CD4-positive, CD25-positive, alpha-beta regulatory T cell (primary cell): ENCODE results near the gene POU2AF3. TPM values are rescaled to one million over a fixed set of nuclear protein-coding genes. Genes with fewer than 3 reads are reported as not detected.

Source experiments
- ATAC-seq, 2 donors: fragments of 150-1000 bp; cut with Tn5 transposase; one replicate each; pipeline ENCODE4 v1.10.0; 2021; ENCODE audit warnings: low read depth in 2 of 2, moderate number of reproducible peaks in 2 of 2, moderate library complexity in 1 of 2
- DNase-seq, 3 donors: peaks; one replicate each; pipeline versions ENCODE4 v3.0.0 to v3.0.0-alpha.2; 2012 to 2022; ENCODE audit warnings: mixed read lengths in 1 of 3
- H3K27ac ChIP-seq: one replicate; pipeline ENCODE4 v1.7.0; 2013; ENCODE audit warnings: mild to moderate bottlenecking, low read length; ENCODE audit not compliant: insufficient read depth, poor library complexity, severe bottlenecking
- H3K27me3 ChIP-seq: one replicate; pipeline ENCODE4 v1.7.0; 2013; ENCODE audit warnings: low read length; ENCODE audit not compliant: control insufficient read depth, insufficient read depth
- H3K36me3 ChIP-seq: one replicate; pipeline ENCODE4 v1.7.0; 2013; ENCODE audit warnings: mild to moderate bottlenecking, low read length, moderate library complexity; ENCODE audit not compliant: control insufficient read depth, insufficient read depth
- H3K4me1 ChIP-seq: 2 replicates; pipeline ENCODE4 v1.7.0; 2013; ENCODE audit warnings: mild to moderate bottlenecking, low read length; ENCODE audit not compliant: insufficient read depth, control insufficient read depth, poor library complexity, severe bottlenecking
- H3K4me3 ChIP-seq: one replicate; pipeline ENCODE4 v1.7.0; 2013; ENCODE audit warnings: low read depth, mild to moderate bottlenecking, low read length, moderate library complexity
- H3K9me3 ChIP-seq, 2 experiments: 1 replicate in 1 of 2; 2 replicates in 1 of 2; pipeline ENCODE4 v1.7.0; 2013; ENCODE audit warnings: low read length in 2 of 2, mild to moderate bottlenecking in 1 of 2, moderate library complexity in 1 of 2; ENCODE audit not compliant: control insufficient read depth in 2 of 2
- H3K27ac Mint-ChIP-seq, 3 donors: one replicate each; pipeline ENCODE4 v1.8.0; 2020 to 2022; ENCODE audit warnings: mild to moderate bottlenecking in 3 of 3, mixed read lengths in 3 of 3, moderate library complexity in 2 of 3
- H3K27me3 Mint-ChIP-seq: one replicate; pipeline ENCODE4 v1.8.0; 2022; ENCODE audit warnings: mild to moderate bottlenecking, mixed read lengths
- H3K36me3 Mint-ChIP-seq: one replicate; pipeline ENCODE4 v1.8.0; 2020; ENCODE audit warnings: mixed read lengths
- H3K4me1 Mint-ChIP-seq, 4 donors: one replicate each; pipeline ENCODE4 v1.8.0; 2020 to 2022; ENCODE audit warnings: mixed read lengths in 4 of 4, mild to moderate bottlenecking in 1 of 4
- H3K4me3 Mint-ChIP-seq, 4 donors: one replicate each; pipeline ENCODE4 v1.8.0; 2020 to 2022; ENCODE audit warnings: mild to moderate bottlenecking in 4 of 4, mixed read lengths in 4 of 4, moderate library complexity in 3 of 4
- H3K9me3 Mint-ChIP-seq, 7 donors: one replicate each; pipeline ENCODE4 v1.8.0; 2020 to 2022; ENCODE audit warnings: mixed read lengths in 7 of 7, mild to moderate bottlenecking in 3 of 7, moderate library complexity in 2 of 7
- polyA plus RNA-seq, 4 donors: library from polyadenylated mRNA; unstranded; fragments of 300-500 nt; fragmentation: Illumina TruSeq; gene quantifications; one replicate each; pipeline ENCODE4 v1.2.3, GENCODE V29; 2021
- total RNA-seq: library from RNA; stranded (reverse); gene quantifications from one replicate; pipeline ENCODE4 v1.2.3, GENCODE V29; 2022

POU2AF3 gene
- total and polyA plus RNA-seq, 5 donors from 2014 or later = not detected

DNA sequence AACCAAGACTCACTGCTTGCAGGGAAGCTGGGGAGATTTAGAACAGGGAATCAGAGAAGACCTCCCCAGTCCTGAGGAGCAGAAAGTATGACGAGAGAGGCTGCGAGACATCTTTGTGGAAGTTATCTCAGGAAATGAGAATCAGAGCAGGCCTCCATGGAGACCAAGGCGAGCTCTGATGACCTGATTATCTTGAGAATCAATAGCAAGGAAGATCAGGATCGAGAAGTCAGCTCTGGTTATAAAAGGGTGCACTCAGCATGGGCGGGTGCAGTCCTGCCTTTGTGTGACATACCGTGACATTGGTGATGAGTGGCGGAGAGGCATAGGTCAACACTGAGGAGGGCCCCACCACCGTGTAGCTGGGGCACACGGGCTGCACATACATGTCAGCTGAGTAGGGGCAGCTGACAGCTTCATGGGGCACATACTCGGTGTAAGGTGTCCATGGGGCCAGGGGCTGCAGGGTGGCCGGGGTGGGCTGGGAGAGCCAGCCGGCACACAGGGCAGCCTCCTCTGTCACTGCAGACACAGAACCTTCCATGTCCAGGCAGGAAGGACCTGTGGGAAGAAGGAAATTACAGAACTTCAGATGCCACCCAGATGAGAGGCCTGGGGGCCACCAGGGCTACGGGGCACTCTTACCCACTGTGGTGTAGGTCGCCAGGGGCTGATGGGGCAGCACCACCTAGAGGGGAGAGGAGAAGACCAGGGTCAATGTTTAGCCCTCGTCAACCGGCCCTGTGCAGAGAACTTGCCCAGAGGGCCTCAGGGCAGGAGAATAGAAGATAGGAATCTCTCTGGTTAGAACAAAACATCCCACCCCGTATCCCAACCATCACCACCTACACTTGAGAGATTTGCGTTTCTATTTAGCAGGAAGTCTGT is 59.0 kb downstream of the POU2AF3 start:
- H3K27ac ChIP-seq = no peak overlapping the region
- H3K4me1 ChIP-seq = no peaks in the 10 kb centered on the region
- Mint-ChIP-seq H3K9me3 (no peaks in the 10 kb centered on the region), H3K27me3 (no peaks in the 10 kb centered on the region), H3K4me3 (no peak overlapping the region), H3K27ac (no peak overlapping the region), H3K36me3 (no peaks in the 10 kb centered on the region), H3K4me1 (peaks cover 0 to 2% (median 0%) of the 10 kb centered on the region in 4 donors)
- no peaks in the 10 kb centered on the region for H3K27me3 ChIP-seq
- no peak for ATAC-seq
- H3K4me3 ChIP-seq = no peak overlapping the region
- no peaks in the 10 kb centered on the region for H3K9me3 ChIP-seq
- H3K36me3 ChIP-seq = no peaks in the 10 kb centered on the region
- no peak for DNase-seq

Other genes starting within 250 kb of the POU2AF3 start
- gene POU2AF2, start 52.8 kb upstream of the POU2AF3 start, total RNA-seq = not detected
- gene POU2AF2, start 52.8 kb upstream of the POU2AF3 start, polyA plus RNA-seq = not detected
- gene POU2AF1, start 80.7 kb downstream of the POU2AF3 start, total RNA-seq = 4.8 TPM
- 1 to 10 TPM; 1.6 to 3.8 (median 2.2) TPM for gene POU2AF1, start 80.7 kb downstream of the POU2AF3 start, polyA plus RNA-seq
- not detected for gene BTG4, start 213.8 kb downstream of the POU2AF3 start, total RNA-seq
- under 1 TPM in 1 of 4 donors, not detected in 3; 0.23 TPM for gene BTG4, start 213.8 kb downstream of the POU2AF3 start, polyA plus RNA-seq
- gene HOATZ, start 216.2 kb downstream of the POU2AF3 start, total RNA-seq = not detected
- not detected for gene HOATZ, start 216.2 kb downstream of the POU2AF3 start, polyA plus RNA-seq
- 15.8 TPM for gene LAYN, start 242.2 kb downstream of the POU2AF3 start, total RNA-seq
- 10 to 100 TPM in 2 of 4 donors, 1 to 10 TPM in 2; 6.2 to 17.9 (median 10.1) TPM for gene LAYN, start 242.2 kb downstream of the POU2AF3 start, polyA plus RNA-seq